GM12878 (cell line): Measurements from ENCODE around the gene NPNT. TPM values are rescaled to one million over a fixed set of nuclear protein-coding genes. Genes with fewer than 3 reads are reported as not detected.
A peak's percentile ranks its signal among the peaks of the same experiment; 100 is the strongest.

Experiments
- BCL3 ChIP-seq: IDR thresholded peaks from 2 replicates; pipeline ENCODE4 v1.6.1; 2011; ENCODE audit warnings: borderline replicate concordance, low read depth, mild to moderate bottlenecking, moderate library complexity, low read length; ENCODE audit not compliant: insufficient read depth, poor library complexity, severe bottlenecking
- BHLHE40 ChIP-seq, 2 experiments: fragments of 450-650 bp in 1 of 2; IDR thresholded peaks; 2 replicates each; pipeline ENCODE4 v1.6.1; 2011 to 2017; ENCODE audit warnings: low read depth in 2 of 2, borderline replicate concordance in 1 of 2, improper control_type of control experiment in 1 of 2, low read length in 1 of 2, mild to moderate bottlenecking in 1 of 2
- CBX3 ChIP-seq: fragments of 200-600 bp; sonication (generic); IDR thresholded peaks from 2 replicates; pipeline ENCODE4 v1.6.1; 2016; ENCODE audit warnings: low read depth, borderline replicate concordance
- EED ChIP-seq: sonication (generic); IDR thresholded peaks from 2 replicates; pipeline ENCODE4 v1.6.1; 2016; ENCODE audit warnings: antibody characterized with exemption, low read depth
- EP300 ChIP-seq, 2 experiments: fragments of 150-350 bp in 1 of 2; IDR thresholded peaks; 2 replicates each; pipeline ENCODE4 v1.6.1; 2011 to 2012; ENCODE audit warnings: low read depth in 2 of 2, low read length in 2 of 2, borderline replicate concordance in 1 of 2, improper control_type of control experiment in 1 of 2, inconsistent platforms in 1 of 2; ENCODE audit not compliant: control insufficient read depth in 1 of 2
- IKZF2 ChIP-seq, 2 experiments: fragments of 450-650 bp; IDR thresholded peaks; 2 replicates each; pipeline ENCODE4 v1.6.1; 2017; ENCODE audit warnings: mild to moderate bottlenecking in 2 of 2, moderate library complexity in 2 of 2
- IRF4 ChIP-seq: IDR thresholded peaks from 2 replicates; pipeline ENCODE4 v1.6.1; 2011; ENCODE audit warnings: low read depth, low read length
- NFIC ChIP-seq: IDR thresholded peaks from 2 replicates; pipeline ENCODE4 v1.6.1; 2012; ENCODE audit warnings: low read depth, mild to moderate bottlenecking, inconsistent platforms, low read length, moderate library complexity
- NKRF ChIP-seq: fragments of 450-650 bp; conservative IDR thresholded peaks from 2 replicates; pipeline ENCODE4 v1.6.1; 2017; ENCODE audit warnings: mild to moderate bottlenecking, moderate library complexity
- NR2C1 ChIP-seq: fragments of 450-650 bp; IDR thresholded peaks from 2 replicates; pipeline ENCODE4 v1.6.1; 2017; ENCODE audit warnings: antibody characterized with exemption, mild to moderate bottlenecking, moderate library complexity
- RB1 ChIP-seq: fragments of 450-650 bp; formaldehyde crosslinking; IDR thresholded peaks from 2 replicates; pipeline ENCODE4 v1.6.1; 2017; ENCODE audit warnings: mild to moderate bottlenecking, borderline replicate concordance
- ZNF622 ChIP-seq: fragments of 450-650 bp; IDR thresholded peaks from 2 replicates; pipeline ENCODE4 v1.6.1; 2017; ENCODE audit warnings: mild to moderate bottlenecking, inconsistent platforms
- polyA plus RNA-seq, 11 experiments: library from polyadenylated mRNA; depleted of rRNA in 4 of 11; unstranded in 6 of 11; stranded (reverse) in 5 of 11; fragments of >200 nt; fragmentation: Nextera tagmentation in 4 of 11; fragmentation: Illumina TruSeq in 1 of 11; extraction: Ambion mirVana in 4 of 11; extraction: Trizol in 1 of 11; gene quantifications; 1 replicate in 1 of 11; 2 replicates in 10 of 11; pipeline versions ENCODE4 v1.2.1 to v1.2.3, GENCODE V29; 2011 to 2016; ENCODE audit warnings: inconsistent platforms in 2 of 11, missing spikeins in 2 of 11, low read depth in 1 of 11
- total RNA-seq, 4 experiments: library from RNA; depleted of rRNA in 3 of 4; stranded (reverse); fragments of >200 nt in 3 of 4; fragmentation: Illumina TruSeq in 1 of 4; extraction: Trizol in 1 of 4; gene quantifications; 2 replicates each; pipeline versions ENCODE4 v1.2.1 to v1.2.3, GENCODE V29; 2013 to 2021
- TF ChIP-seq, protein P1 (sequence below): fragments of 150-350 bp; IDR thresholded peaks from 2 replicates; pipeline ENCODE4 v1.6.1; 2016; ENCODE audit warnings: low read depth, low read length
- TF ChIP-seq, protein P2 (sequence below): IDR thresholded peaks from 2 replicates; pipeline ENCODE4 v1.6.1; 2012; ENCODE audit warnings: low read depth, low read length, improper control_type of control experiment
- TF ChIP-seq, protein P3 (sequence below): IDR thresholded peaks from 2 replicates; pipeline ENCODE4 v1.6.1; 2012; ENCODE audit warnings: low read depth, low read length, improper control_type of control experiment
- TF ChIP-seq, protein P4 (sequence below): fragments of 450-650 bp; IDR thresholded peaks from 2 replicates; pipeline ENCODE4 v1.6.1; 2018; ENCODE audit warnings: borderline replicate concordance, mild to moderate bottlenecking; ENCODE audit not compliant: partially characterized antibody

NPNT gene
- total and polyA plus RNA-seq, 10 of the 15 experiments (the other 5 are each of a cell fraction or from before 2014, with no cell fraction given): 0.18 to 70.5 (median 54.1) TPM

DNA sequence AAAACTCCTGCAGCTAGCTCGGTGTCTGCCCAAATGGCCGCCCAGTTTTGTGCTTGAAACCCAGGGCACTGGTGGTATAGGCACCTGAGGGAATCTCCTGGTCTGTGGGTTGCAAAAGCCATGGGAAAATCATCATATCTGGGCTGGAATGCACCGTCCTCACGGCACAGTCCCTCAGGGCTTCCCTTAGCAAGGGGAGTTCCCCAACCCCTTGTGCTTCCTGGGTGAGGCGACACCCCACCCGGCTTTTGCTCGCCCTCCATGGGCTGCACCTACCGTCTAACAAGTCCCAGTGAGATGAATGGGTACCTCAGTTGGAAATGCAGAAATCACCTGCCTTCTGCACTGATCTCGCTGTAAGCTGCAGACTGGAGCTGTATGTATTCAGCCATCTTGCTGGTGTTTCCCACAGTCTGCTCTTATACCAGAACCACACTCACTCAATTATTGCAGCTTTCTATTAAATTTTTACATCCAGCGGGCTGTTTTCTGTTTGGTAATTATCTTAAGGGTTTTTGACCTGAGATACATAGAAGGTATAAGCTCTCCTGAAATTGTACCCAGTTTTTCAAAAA, 36.7 kb upstream of the NPNT start (continued):
- TF ChIP-seq BHLHE40 (IDR thresholded peaks at IDR 0.05; ENCODE audit: borderline replicate concordance in 1 of 2, low read depth in 2 of 2, low read length in 1 of 2) (no peak), NKRF (no peak), BCL3 (peak; percentile 60), IRF4 (no peak), RB1 (no peak), NR2C1 (no peak), IKZF2 (IDR thresholded peaks at IDR 0.05) (no peak), ZNF622 (no peak), CBX3 (no peak), EED (peak; percentile 54; the same call in 1 of the 2 replicates), EP300 (IDR thresholded peaks at IDR 0.05; ENCODE audit: borderline replicate concordance in 1 of 2, control insufficient read depth in 1 of 2, low read depth in 2 of 2, low read length in 2 of 2) (no peak), NFIC (no peak)
- TF ChIP-seq, protein P1, sequence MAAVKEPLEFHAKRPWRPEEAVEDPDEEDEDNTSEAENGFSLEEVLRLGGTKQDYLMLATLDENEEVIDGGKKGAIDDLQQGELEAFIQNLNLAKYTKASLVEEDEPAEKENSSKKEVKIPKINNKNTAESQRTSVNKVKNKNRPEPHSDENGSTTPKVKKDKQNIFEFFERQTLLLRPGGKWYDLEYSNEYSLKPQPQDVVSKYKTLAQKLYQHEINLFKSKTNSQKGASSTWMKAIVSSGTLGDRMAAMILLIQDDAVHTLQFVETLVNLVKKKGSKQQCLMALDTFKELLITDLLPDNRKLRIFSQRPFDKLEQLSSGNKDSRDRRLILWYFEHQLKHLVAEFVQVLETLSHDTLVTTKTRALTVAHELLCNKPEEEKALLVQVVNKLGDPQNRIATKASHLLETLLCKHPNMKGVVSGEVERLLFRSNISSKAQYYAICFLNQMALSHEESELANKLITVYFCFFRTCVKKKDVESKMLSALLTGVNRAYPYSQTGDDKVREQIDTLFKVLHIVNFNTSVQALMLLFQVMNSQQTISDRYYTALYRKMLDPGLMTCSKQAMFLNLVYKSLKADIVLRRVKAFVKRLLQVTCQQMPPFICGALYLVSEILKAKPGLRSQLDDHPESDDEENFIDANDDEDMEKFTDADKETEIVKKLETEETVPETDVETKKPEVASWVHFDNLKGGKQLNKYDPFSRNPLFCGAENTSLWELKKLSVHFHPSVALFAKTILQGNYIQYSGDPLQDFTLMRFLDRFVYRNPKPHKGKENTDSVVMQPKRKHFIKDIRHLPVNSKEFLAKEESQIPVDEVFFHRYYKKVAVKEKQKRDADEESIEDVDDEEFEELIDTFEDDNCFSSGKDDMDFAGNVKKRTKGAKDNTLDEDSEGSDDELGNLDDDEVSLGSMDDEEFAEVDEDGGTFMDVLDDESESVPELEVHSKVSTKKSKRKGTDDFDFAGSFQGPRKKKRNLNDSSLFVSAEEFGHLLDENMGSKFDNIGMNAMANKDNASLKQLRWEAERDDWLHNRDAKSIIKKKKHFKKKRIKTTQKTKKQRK: no peak
- TF ChIP-seq, protein P2, sequence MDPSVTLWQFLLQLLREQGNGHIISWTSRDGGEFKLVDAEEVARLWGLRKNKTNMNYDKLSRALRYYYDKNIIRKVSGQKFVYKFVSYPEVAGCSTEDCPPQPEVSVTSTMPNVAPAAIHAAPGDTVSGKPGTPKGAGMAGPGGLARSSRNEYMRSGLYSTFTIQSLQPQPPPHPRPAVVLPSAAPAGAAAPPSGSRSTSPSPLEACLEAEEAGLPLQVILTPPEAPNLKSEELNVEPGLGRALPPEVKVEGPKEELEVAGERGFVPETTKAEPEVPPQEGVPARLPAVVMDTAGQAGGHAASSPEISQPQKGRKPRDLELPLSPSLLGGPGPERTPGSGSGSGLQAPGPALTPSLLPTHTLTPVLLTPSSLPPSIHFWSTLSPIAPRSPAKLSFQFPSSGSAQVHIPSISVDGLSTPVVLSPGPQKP: no peak
- TF ChIP-seq, protein P3, sequence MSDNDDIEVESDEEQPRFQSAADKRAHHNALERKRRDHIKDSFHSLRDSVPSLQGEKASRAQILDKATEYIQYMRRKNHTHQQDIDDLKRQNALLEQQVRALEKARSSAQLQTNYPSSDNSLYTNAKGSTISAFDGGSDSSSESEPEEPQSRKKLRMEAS: no peak
- TF ChIP-seq, protein P4, sequence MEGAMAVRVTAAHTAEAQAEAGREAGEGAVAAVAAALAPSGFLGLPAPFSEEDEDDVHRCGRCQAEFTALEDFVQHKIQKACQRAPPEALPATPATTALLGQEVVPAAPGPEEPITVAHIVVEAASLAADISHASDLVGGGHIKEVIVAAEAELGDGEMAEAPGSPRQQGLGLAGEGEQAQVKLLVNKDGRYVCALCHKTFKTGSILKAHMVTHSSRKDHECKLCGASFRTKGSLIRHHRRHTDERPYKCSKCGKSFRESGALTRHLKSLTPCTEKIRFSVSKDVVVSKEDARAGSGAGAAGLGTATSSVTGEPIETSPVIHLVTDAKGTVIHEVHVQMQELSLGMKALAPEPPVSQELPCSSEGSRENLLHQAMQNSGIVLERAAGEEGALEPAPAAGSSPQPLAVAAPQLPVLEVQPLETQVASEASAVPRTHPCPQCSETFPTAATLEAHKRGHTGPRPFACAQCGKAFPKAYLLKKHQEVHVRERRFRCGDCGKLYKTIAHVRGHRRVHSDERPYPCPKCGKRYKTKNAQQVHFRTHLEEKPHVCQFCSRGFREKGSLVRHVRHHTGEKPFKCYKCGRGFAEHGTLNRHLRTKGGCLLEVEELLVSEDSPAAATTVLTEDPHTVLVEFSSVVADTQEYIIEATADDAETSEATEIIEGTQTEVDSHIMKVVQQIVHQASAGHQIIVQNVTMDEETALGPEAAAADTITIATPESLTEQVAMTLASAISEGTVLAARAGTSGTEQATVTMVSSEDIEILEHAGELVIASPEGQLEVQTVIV: no peak
